Transverse colon (tissue), 4 donors: Measurements from ENCODE around the gene MCC. TPM values are rescaled to one million over a fixed set of nuclear protein-coding genes. Genes with fewer than 3 reads are reported as not detected.

Experiments used
- DNase-seq: peaks from one replicate; pipeline ENCODE4 v3.0.0-alpha.2; 2019
- H3K27ac ChIP-seq, 4 donors: fragments of 200-600 bp; sonication (generic); 2 replicates each; pipeline ENCODE4 v1.5.1; 2016 to 2018; ENCODE audit warnings: inconsistent platforms in 4 of 4
- H3K27me3 ChIP-seq: fragments of 200-600 bp; sonication (generic); 2 replicates; pipeline ENCODE4 v1.5.1; 2017; ENCODE audit warnings: inconsistent platforms
- H3K36me3 ChIP-seq, 4 donors: fragments of 200-600 bp; sonication (generic); 2 replicates each; pipeline ENCODE4 v1.5.1; 2017 to 2019; ENCODE audit warnings: inconsistent platforms in 4 of 4
- H3K4me1 ChIP-seq, 4 donors: fragments of 200-600 bp; sonication (generic); 2 replicates each; pipeline ENCODE4 v1.5.1; 2017 to 2020; ENCODE audit warnings: inconsistent platforms in 4 of 4
- H3K4me3 ChIP-seq, 4 donors: fragments of 200-600 bp; sonication (generic); 1 replicate in 1 of 4; 2 replicates in 3 of 4; pipeline versions ENCODE4 v1.5.1 to v1.6.1; 2017 to 2019; ENCODE audit warnings: inconsistent platforms in 4 of 4
- H3K9me3 ChIP-seq, 2 donors: fragments of 200-600 bp; sonication (generic); 2 replicates each; pipeline ENCODE4 v1.5.1; 2017 to 2019; ENCODE audit warnings: inconsistent platforms in 2 of 2
- EP300 ChIP-seq: sonication (generic); formaldehyde crosslinking; IDR thresholded peaks from one replicate; pipeline ENCODE4 v1.6.1; 2017; ENCODE audit warnings: antibody characterized with exemption, low read depth
- POLR2A ChIP-seq: fragments of 450-650 bp; IDR thresholded peaks from one replicate; pipeline ENCODE4 v1.6.1; 2016; ENCODE audit warnings: antibody characterized with exemption, mild to moderate bottlenecking, moderate library complexity
- POLR2AphosphoS5 ChIP-seq, 3 donors: sonication (generic); formaldehyde crosslinking; IDR thresholded peaks; one replicate each; pipeline ENCODE4 v1.6.1; 2016; ENCODE audit warnings: antibody characterized with exemption in 3 of 3
- WGBS, 2 donors: methylation state at CpG; one replicate each; pipeline ENCODE4 v1.1.5; 2018; ENCODE audit warnings: low coverage in 1 of 2; 5-methylcytosine and 5-hydroxymethylcytosine counted together
- in situ Hi-C, 4 donors: fragments of 200-750 bp; cut with MboI; loops; one replicate each; pipeline versions ENCODE4 v1.15.0 to v1.15.1; 2017; ENCODE audit warnings: low sequenced_read_pairs in 3 of 4, low pct_ligation_motif_present in 1 of 4, low pct_unique_long_range_greater_than_20kb in 1 of 4
- intact Hi-C: fragments of 100-400 bp; cut with DNase I; formaldehyde crosslinking; loops from one replicate; pipeline ENCODE4 v1.15.1; 2023; ENCODE audit warnings: low total_unique reads
- total RNA-seq, 4 donors: library from RNA; depleted of rRNA; stranded (reverse); fragments of >200 nt; gene quantifications; one replicate each; pipeline ENCODE4 v1.1.0, GENCODE V29; 2016
- TF ChIP-seq, protein P1 (sequence below), 5 experiments: fragments of 200-600 bp in 3 of 5; fragments of 450-650 bp in 2 of 5; sonication (generic) in 3 of 5; IDR thresholded peaks; 1 replicate in 2 of 5; 2 replicates in 3 of 5; pipeline ENCODE4 v1.5.1; 2016 to 2017; ENCODE audit warnings: antibody characterized with exemption in 5 of 5, inconsistent platforms in 3 of 5, mild to moderate bottlenecking in 2 of 5, moderate library complexity in 1 of 5

Gene MCC
- total RNA-seq, 4 donors from 2014 or later, result 2.6 to 28.4 (median 16.4) TPM

DNA sequence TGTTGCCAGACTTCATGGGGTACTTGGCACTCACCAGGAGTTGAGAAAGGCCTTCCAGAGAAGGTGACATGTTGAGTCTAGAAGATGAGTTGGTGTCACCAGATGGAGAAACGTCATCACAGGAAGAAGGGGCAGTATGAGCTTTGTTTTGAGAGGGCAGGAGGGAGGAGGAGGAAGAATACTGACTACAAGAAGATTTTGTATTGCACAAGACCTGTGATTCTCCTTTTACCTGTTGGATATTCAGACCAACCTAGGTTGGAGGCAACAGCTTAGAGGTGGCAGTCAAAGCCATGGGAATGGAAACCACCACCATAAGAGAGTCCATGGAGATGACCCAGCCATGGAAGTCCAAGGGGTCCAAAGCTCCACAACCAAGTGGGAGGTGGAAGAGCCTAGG lies 207.7 kb downstream of the MCC start:
- no peak overlapping the region for H3K27ac ChIP-seq
- 60 to 68% methylated on average over 1 of the region's 1 CpG for WGBS, 2 donors
- no peaks in the 10 kb centered on the region for H3K9me3 ChIP-seq

DNA sequence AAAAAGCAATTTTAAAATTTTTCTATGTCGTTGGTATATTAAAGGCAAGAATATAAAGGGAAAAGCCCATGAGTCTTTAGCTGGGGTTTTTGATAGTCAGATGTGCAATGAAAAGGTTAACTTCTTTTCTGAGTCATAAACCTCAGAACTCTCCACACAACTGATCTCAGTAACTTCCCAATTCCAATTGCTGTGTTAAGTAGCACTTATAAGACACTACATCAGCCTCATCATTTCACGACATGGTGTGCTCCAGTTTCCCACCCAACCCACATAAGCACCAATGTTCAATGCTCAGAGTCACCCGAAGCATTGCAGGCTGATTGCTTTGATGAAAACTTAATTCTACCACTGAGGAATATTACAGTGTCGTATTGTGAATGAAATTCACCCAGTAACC lies 209.3 kb downstream of the MCC start:
- WGBS, 2 donors, result 49 to 61% methylated on average over 3 to 4 of the region's 4 CpGs
- in situ Hi-C loops (no loop called here), intact Hi-C loops (no loop called here)
- Histone ChIP-seq H3K36me3 (no peaks in the 10 kb centered on the region), H3K27ac (no peak overlapping the region), H3K9me3 (no peaks in the 10 kb centered on the region), H3K27me3 (no peaks in the 10 kb centered on the region), H3K4me1 (peaks cover 0 to 10% (median 2%) of the 10 kb centered on the region in 4 donors), H3K4me3 (no peak overlapping the region)
- DNase-seq, result no peak
- TF ChIP-seq POLR2A (no peak), EP300 (no peak)
- TF ChIP-seq, protein P1, sequence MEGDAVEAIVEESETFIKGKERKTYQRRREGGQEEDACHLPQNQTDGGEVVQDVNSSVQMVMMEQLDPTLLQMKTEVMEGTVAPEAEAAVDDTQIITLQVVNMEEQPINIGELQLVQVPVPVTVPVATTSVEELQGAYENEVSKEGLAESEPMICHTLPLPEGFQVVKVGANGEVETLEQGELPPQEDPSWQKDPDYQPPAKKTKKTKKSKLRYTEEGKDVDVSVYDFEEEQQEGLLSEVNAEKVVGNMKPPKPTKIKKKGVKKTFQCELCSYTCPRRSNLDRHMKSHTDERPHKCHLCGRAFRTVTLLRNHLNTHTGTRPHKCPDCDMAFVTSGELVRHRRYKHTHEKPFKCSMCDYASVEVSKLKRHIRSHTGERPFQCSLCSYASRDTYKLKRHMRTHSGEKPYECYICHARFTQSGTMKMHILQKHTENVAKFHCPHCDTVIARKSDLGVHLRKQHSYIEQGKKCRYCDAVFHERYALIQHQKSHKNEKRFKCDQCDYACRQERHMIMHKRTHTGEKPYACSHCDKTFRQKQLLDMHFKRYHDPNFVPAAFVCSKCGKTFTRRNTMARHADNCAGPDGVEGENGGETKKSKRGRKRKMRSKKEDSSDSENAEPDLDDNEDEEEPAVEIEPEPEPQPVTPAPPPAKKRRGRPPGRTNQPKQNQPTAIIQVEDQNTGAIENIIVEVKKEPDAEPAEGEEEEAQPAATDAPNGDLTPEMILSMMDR (IDR thresholded peaks at IDR 0.05), result no peak

More for the DNA sequence above, 207.7 kb downstream of the MCC start:
- TF ChIP-seq, protein P1 (IDR thresholded peaks at IDR 0.05), result no peak
- TF ChIP-seq POLR2AphosphoS5 (IDR thresholded peaks at IDR 0.05) (no peak), POLR2A (no peak), EP300 (no peak)
- Histone ChIP-seq H3K27me3 (no peaks in the 10 kb centered on the region), H3K4me1 (peaks cover 0 to 10% (median 2%) of the 10 kb centered on the region in 4 donors), H3K4me3 (no peak overlapping the region), H3K36me3 (no peaks in the 10 kb centered on the region)
- in situ Hi-C loops (no loop called here), intact Hi-C loops (no loop called here)
- DNase-seq, result no peak

DNA sequence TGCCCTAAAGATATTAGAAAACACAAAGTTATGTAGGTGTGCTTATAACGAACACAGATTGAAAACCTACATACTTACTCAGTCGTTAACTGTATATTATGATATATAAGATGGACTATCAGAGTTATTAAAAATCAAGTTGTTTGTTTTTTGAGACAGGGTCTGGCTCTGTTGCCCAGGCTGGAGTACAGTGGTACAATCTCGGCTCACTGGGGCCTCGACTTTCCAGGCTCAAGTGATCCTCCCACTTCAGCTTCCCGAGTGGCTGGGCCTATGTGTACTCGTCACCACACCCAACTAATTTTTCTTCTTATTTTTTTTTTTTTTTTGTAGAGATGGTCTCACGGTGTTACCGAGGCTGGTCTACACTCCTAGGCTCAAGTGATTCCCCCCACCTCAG lies 211.8 kb downstream of the MCC start:
- no peaks in the 10 kb centered on the region for H3K9me3 ChIP-seq
- 94% methylated on average over 8 of the region's 8 CpGs for WGBS, 2 donors
- H3K4me3 ChIP-seq, result no peak overlapping the region
- DNase-seq, result no peak
- H3K27me3 ChIP-seq, result no peaks in the 10 kb centered on the region
- no peak overlapping the region for H3K27ac ChIP-seq
- in situ Hi-C loops, result no loop called here
- no peaks in the 10 kb centered on the region for H3K36me3 ChIP-seq
- TF ChIP-seq EP300 (no peak), POLR2A (no peak), POLR2AphosphoS5 (IDR thresholded peaks at IDR 0.05) (no peak)
- TF ChIP-seq, protein P1 (IDR thresholded peaks at IDR 0.05), result no peak
- peaks cover 0 to 5% (median under 1%) of the 10 kb centered on the region in 4 donors for H3K4me1 ChIP-seq
- intact Hi-C loops, result no loop called here

DNA sequence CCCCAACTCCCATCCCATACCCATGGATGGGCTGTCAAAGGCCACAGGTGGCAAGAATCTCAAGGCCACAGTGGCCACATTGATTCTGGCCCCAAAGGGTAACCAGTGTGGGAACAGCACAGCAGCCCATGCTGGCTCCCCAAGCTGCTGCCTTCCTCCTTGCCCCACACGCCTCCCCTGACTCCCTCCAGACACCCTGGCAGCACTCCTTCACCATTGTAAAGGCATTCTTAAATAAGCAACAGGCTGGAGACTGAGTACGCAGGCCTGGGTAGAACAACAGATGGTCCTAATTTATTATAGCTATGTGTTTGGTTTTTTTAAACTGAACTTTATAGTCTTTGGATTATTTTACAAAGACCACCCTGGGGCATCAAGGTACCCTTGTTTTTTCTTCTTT lies 212.3 kb downstream of the MCC start:
- Histone ChIP-seq H3K36me3 (no peaks in the 10 kb centered on the region), H3K27ac (no peak overlapping the region), H3K4me1 (peaks cover 0 to under 1% (median 0%) of the 10 kb centered on the region in 4 donors), H3K4me3 (no peak overlapping the region), H3K27me3 (no peaks in the 10 kb centered on the region), H3K9me3 (no peaks in the 10 kb centered on the region)
- intact Hi-C loops (no loop called here), in situ Hi-C loops (no loop called here)
- DNase-seq, result no peak
- WGBS, 2 donors, result 88 to 89% methylated on average over 1 to 2 of the region's 2 CpGs
- TF ChIP-seq, protein P1 (IDR thresholded peaks at IDR 0.05), result no peak
